NK-92 (cell line): Measurements from ENCODE around the gene ARHGDIG.

Experiments used
- DNase-seq: peaks from one replicate; lab custom pipeline; 2025; ENCODE audit not compliant: unreplicated experiment; lab: John Stamatoyannopoulos, UW

ARHGDIG gene

GRCh38 chr16:296806-297510 is 16.6 kb downstream of the ARHGDIG start:
- DNase-seq, result no peak

DNA sequence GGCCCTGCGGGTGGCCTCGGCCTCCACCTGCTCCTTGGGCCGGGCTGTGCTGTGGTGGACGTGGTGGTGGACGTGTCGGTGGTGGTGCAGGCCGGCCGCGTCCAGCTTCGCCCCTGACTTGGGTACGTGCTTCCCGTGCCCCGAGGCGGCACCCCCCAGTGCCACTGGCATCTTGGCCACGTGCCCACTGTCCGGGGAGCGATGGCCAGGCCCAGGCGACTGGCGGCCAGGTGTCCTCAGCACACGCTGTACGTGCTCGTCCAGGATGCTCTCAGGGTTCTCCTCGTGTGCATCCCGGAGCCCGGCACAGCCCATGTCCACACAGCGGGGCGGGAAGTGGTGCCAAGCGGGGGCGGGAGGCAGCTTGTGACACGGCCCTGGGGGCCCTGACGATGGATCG is 17.4 kb downstream of the ARHGDIG start:
- no peak for DNase-seq

DNA sequence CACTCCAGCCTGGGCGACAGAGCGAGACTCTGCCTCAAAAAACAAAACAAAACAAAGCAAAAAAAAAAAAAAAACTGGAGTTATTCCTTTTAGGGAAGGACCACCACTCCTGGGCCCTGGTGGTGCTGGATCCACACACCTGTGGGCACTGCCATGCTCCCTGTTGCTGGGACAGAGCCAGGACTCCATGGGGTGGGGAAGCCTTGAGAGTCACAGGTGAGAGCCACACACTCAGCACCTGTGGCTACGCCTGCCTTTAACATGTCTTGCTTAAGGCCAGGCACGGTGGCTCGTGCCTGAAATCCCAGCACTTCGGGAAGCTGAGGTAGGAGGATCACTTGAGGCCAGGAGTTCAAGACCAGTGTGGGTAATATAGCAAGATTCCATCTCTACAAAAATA is 20.8 kb downstream of the ARHGDIG start:
- DNase-seq, result no peak

GRCh38 chr16:301950-302349 is 21.6 kb downstream of the ARHGDIG start:
- no peak for DNase-seq

GRCh38 chr16:303760-304505 is 23.5 kb downstream of the ARHGDIG start:
- DNase-seq, result no peak

DNA sequence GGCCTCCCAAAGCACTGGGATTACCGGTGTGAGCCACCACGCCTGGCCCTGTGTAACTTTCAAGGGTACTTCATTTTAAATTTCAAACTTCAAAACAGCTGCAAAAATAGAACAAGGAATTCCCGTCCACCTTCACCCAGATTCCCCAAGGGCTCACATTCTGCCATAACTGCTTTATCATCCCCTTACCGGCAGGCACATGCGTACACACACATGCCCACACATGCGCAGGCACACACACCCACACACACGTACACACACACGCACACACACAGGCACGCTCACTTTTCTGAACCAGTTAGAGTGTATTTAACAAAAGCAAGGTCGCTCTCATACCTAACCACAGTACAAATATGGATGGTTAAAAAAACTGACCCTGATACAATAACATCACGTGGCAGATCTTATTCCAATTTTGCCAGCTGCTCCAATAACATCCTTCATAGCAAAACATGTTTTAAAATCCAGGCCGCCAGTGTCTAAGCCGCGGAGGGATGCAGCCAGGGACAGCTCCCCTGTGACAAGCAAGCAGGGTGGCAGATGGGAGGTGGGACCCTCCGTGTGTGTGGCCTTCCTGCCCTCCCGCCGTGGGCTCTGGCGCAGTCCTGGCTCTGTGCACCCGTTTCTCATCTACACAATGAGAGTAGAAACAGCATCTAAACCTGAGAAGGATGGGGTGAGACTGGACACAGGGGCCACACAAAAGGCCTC is 25.7 kb downstream of the ARHGDIG start:
- no peak for DNase-seq

DNA sequence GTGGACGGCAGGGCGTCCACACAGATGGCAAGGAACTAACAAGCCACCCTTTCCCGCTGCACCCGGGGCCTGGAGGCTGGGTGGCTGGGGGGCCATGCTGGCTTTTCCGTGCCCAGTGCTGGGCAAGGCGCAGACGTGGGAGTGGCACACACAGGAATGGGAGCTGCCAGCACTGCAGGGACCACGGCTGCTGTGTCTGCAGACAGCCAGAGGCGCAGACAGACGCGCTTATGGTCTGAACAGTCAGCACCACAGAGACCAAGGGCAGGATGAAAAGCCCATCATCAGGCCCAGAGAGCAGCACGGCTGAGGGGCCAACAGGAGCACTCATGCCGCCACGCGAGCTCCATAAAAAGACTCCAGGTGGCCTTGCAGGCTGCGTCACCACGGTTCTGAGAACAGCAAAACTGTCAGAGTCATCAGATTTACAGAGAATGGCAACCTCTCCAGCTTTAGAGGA is 26.6 kb downstream of the ARHGDIG start:
- DNase-seq, result no peak

DNA sequence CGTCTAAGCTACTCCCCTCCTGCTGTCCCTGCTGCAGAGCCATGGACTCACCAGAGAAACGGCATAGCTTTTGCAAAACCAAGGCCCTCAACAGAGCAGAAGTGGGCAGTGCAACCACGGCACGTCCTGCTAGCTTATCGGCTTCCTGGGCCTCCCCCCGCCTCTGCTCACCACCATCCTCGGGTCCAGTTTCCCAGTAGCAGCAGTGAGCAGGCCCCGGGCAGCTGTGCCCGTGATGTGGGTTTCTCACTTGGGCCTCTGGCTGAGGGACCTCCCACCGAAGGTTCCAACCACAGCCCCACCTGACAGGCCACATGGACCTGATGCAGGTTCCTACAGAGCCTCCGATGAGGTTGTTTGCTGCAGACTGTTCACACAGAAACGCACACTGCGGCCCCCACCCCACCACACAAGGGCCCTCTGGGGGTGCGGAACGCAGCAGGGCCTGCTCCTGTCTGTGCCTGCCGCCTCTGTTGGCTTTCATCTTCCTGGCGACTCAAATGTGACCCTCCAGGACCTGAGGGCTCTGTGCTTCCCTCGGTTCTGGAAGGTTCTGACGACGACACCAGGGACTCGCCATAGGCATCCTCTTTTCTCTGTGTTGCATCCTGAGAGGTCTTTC is 27.4 kb downstream of the ARHGDIG start:
- DNase-seq, result no peak

DNA sequence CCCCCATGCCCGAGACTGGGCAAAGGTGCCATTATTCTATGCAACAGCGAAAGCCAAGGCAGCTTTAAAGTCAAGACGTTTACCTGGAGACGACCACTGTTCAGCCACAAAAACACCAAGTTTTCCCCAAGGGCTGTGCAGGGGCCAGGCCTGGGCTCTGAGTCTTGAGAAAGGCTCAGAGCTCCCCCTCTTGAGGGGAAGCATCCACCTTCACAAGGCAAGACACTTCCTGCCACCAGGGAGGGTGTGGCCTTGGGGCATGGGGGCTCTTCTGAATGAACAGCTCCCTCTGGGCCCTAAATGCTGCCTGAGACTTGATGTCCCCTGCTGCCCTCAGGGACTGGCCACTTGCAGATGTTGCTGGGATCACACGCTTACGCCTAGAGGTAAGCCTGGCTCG is 29.1 kb downstream of the ARHGDIG start:
- no peak for DNase-seq

DNA sequence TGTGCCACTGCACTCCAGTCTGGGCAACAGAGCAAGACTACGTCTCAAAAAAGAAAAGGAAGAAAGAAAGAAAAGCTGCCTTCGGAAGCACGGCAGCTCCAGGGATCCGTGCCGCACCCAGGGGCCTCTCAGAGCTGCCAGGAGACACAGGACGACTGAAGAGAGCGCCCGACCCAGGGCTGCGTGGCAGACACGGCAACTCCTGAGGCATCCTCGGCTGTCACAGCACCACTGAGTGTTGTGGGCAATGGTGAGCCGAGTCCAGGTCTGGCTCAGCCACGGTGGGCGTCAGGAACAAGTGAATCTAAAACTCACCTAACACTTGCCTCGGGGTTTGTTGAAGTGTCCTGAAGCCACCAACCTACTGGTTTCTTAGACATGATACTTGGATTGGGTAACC is 31.3 kb downstream of the ARHGDIG start:
- DNase-seq, result no peak

DNA sequence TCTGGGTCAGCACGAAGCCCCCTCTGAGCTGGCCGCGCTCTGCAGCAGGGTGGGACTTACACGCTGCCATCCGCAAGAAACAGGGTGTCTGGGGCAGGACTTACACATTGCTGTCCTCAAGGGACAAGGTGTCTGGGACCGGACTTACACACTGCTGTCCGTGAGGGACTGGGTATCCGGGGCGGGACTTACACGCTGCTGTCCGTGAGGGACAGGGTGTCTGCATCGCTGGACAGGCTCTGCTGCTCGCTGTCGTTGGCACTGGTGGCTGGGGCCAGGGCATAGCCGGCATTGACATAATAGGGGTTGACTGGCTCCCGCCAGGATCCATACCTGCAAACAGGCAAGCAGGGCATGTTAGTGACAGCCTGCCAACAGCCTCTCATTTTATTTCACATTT is 34.0 kb downstream of the ARHGDIG start:
- no peak for DNase-seq

DNA sequence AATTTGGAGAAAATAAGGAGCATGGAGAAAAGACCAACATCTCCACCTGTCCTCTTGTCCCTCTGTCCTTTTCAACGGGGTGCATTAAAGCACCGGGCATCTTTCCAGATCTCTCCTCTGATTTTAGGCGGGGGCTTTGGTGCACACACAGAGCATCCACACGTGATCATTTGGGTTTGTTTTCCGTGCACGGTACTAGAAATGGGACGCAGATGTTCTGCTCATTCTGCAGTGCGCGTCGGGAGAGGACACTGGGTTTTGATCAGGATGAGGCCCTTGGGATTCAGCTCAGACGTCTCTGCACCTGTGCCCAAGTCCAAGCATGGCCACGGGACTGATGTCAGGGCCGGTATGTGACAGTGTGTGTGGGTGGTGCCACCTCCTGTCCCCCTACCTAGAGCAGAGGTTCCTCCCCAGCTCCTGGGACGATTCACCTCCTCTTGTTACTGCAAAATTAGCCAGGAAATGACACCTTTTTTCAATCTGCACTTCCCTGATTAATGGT is 34.5 kb downstream of the ARHGDIG start:
- DNase-seq, result no peak

DNA sequence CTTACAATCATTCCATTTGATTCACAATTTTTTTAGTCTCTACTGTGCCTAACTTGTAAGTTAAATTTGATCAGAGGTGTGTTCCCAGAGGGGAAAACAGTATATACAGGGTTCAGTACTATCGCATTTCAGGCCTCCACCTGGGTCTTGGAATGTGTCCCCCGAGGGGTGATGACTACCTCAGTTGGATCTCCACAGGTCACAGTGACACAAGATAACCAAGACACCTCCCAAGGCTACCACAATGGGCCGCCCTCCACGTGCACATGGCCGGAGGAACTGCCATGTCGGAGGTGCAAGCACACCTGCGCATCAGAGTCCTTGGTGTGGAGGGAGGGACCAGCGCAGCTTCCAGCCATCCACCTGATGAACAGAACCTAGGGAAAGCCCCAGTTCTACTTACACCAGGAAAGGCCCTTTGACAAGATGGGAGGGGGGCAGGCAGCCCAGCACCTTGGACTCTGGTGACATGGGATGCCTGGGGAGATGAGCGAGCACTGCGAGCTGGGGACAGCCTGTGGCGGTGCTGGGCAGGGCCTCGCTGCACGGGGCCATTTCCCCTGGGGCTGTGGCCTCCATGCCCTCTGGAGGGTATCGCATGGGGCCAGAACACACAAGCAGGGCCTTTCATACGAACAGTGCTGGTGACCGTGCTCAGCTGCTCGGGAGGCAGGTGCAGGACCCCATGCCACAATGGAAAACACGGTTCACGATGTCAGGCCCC is 36.5 kb downstream of the ARHGDIG start:
- no peak for DNase-seq

DNA sequence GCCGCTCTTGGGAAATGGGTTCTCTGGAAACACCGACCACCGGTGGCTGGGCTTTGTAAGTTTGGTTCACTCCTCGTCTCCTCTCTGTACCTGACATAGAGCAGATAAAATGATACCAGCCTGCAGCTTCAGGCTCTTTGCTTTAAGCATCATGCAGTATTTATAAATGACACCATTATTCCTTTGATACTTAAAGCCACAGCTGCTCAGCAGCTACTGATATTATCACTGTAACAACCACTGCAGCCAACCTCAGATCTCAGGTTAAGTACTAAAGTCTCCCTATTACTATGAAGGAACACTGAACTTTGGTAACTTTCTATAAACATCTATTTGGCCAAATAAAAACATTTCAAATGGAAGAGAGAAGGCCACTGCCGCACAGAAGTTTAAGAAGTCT is 37.2 kb downstream of the ARHGDIG start:
- no peak for DNase-seq

DNA sequence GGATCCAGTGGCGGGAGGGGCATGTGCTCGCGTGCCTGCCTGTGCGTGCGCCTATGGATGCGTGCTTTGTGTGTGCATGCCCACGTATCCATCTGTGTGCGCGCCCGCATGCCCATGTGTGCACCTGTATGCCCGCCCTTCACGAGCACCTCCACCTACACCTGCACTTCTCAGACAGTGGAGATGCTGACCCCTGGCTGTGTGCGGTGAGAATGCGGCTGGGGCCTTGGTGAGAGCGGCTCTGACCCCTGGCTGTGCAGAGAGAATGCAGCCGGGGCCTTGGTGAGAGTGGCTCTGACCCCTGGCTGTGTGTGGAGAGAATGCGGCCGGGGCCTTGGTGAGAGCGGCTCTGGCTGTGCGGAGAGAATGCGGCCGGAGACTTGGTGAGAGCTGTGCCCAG is 38.2 kb downstream of the ARHGDIG start:
- DNase-seq, result no peak

- no peak for DNase-seq
Observed at GRCh38 chr16:320206-320605, 39.8 kb downstream of the ARHGDIG start.

- no peak for DNase-seq
Observed at GRCh38 chr16:321532-321931, 41.1 kb downstream of the ARHGDIG start.

DNA sequence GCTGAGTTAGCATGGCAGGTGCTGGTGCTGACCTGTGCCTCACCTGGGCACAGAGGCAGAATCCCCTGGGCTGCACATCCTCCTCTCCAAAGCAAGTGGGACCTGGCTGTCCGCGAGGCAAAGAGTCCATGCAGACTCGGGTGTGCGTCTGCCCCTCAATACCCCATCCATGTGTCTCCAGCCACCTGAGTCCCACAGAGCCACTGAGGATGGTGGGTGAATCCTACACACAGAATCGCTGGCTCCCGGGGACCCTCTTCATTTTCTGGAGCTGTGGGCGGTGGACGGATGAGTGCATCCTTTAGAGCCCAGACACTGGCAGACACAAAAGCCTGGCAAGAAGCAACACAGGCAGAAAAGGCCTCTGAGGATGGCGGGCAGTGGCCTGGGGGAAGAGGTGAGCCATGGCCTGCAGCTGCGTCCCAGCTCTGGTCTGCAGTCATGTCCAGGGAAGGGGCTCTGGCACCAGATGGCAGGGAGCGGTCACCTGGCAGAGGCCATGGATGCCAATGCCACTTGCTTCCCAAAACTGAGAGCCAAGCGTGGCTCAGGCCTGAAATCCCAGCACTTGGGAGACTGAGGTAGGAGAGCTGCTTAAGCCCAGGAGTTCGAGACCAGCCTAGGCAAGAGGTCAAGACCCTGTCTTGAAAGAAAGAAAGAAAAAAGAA is 42.2 kb downstream of the ARHGDIG start:
- no peak for DNase-seq

- no peak for DNase-seq
Observed at GRCh38 chr16:324201-324450, 43.7 kb downstream of the ARHGDIG start.
